ENCODE data around the gene TFAM.

TFAM gene

DNA sequence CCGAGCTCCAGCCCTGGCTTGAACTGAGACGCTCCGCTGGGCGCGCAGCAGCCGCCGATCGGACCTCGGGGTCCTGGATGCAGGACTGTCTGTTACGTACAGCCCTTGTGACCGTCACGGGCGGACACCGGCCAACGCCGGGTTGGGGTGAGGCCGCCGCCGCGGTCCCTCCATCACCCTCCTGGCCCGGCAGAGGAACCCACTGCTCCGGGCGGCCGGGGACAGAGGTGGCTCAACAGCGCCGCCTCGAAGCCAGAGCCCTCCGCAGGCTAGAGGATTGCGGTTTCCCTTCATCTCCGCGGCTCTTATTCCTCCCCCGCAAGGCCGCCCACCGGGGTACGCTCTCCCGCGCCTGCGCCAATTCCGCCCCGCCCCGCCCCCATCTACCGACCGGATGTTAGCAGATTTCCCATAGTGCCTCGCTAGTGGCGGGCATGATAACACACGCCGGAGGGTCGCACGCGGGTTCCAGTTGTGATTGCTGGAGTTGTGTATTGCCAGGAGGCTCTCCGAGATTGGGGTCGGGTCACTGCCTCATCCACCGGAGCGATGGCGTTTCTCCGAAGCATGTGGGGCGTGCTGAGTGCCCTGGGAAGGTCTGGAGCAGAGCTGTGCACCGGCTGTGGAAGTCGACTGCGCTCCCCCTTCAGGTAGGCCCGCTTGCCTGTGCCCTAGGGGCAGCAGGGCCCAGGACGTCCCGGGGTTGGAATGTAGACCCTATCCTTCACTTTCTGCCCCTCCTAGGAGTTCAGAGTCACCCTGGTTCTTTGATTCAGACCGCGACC lies at the start of gene TFAM:
TFAM (plus strand) TSS at position 412 of the 785 bp plus-strand sequence; CDS start at position 550, 138 bp downstream.
- DNase-seq (ENCODE audit: low read depth): peak; percentile 94

DNA sequence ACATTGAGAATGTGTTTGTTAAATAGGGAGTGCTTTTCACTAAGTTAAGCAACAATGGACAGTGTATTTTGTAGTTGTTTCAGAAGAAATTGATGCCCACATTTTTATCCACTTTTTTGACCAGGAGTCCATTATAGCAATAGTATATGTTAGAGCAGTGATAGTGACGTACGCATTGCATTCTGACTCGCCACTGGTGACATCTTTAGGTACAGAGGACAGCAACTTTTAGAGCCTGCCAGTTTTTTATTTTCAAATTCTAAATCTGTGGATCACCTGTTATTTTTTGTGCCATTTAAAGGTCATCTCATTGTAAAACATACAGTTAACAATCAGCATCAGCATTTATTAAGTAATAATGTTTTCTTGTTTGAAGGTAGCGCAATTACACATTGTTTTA lies 49.0 kb upstream of the TFAM start:
- DNase-seq (ENCODE audit: low read depth): no peak

DNA sequence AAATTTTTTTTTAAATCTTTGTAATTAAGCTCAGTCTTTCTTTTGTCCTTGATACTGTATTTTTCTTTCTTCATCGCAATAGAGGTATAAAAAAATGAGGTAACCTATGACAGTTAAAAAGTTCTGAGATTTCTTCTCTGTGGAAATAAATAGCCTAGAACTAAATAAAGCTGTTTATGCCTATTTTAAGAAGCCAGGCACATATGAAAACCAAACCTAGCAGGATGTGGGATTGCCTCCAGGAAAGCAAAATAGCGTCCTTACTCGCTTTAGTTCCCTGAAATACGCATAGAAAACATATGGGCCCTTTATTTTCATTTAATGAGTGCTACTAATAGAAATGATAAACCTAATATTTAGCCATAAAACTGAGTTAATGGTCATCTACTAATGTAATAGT lies 43.8 kb upstream of the TFAM start:
- DNase-seq (ENCODE audit: low read depth): no peak

DNA sequence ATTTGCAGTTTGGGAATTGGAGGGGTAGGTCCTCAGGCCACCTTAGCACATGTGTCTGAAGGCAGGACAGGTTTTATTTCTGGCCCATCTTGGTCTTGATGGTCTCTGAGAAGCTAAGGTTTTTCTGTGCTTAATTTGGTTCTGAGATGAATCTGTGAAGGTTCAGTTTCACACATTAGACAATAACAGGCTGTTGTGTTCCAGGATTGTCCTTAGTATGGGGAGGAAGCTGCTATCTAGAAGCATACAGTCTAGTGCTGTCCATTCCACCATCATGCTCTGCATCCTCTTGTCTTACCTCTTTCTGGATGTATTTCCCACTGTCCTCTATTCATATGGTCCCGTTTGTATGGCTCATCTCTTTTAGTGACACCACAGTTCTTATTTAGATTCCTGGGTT lies 43.3 kb upstream of the TFAM start:
- no peak for DNase-seq (ENCODE audit: low read depth)

DNA sequence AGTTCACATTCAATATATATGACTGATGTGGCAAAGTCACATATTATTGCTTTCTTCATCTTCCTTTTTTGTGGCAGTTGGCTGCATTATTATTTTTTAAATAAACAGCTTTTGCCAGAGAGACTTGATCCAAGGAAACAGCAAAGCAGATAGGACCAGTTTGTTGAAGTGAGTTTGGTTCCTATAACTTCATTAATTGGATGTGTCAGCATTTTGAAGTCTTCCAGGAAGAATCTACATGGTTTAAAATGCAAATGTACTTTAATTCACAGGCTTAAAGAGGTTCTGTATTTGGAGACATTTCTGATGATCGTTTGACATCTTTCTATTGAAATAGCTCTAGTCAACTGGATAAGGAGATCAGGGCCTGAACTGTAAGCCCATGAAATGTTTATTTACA lies 37.2 kb upstream of the TFAM start:
- no peak for DNase-seq (ENCODE audit: low read depth)

DNA sequence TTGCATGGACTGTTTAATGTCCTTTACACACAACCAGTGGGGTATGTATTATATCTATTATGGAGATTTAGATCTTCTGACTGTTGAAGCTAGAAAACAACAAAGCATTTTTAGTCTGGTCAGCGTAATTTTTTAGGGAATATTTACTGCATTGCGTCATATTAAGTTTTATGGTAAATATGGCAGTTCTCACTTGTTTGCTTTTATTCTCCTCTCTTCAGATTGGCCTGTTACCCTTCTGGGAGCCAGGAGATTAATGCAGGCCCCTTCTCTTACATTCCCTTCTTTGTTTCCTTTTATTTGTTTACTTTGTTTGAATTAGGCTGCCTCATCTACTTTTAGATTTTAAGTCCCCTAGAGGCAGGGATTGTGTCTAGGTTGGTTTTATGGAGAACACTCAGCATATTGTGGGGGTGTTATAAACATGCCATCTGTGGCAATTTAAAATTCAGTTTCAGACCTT lies 36.6 kb upstream of the TFAM start:
- DNase-seq (ENCODE audit: low read depth): no peak

DNA sequence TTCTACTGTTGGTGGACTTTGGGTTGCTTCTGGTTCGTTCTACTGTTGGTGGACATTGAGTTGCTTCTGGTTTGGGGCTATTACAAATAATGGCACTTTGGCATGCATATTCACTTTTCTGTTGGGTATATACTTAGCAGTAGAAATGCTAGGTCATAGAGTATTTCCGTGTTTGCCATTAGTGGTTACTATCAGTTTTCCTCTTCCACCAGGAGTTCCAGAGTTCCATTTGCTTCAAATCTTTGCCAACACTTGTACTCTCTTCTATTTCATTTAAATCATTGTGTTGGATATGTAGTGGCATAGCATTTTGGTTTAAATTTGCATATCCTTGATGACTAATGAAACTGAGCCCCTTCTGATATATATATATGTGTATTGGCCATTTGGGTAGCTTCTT lies 35.2 kb upstream of the TFAM start:
- no peak for DNase-seq (ENCODE audit: low read depth)

DNA sequence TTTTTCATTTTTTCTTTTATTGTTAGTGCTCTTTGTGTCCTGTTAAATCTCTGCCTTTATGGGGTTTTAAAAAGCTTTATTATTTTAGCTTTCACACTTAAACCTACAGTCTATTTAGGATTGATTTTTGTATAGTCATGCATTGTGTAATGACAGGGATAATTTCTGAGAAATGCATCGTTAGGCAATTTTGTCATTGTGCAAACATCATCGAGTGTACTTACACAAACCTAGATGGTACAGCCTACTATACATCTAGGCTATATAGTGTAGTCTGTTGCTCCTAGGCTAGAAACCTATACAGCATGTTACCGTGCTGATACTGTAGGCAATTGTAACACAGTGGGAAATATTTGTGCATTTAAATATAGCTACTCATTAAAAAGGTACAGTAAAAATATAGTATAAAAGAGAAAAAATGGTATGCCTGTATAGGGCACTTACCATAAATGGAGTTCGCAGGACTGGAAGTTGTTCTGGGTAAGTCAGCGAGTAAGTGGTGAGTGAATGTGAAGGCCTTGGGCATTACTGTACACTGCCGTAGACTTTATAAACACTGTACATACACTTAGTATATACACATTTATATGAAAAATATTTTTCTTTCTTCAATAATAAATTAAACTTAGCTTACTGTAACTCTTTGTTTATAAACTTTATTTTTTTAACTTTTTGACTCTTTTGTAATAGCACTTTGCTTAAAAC lies 34.4 kb upstream of the TFAM start:
- no peak for DNase-seq (ENCODE audit: low read depth)

DNA sequence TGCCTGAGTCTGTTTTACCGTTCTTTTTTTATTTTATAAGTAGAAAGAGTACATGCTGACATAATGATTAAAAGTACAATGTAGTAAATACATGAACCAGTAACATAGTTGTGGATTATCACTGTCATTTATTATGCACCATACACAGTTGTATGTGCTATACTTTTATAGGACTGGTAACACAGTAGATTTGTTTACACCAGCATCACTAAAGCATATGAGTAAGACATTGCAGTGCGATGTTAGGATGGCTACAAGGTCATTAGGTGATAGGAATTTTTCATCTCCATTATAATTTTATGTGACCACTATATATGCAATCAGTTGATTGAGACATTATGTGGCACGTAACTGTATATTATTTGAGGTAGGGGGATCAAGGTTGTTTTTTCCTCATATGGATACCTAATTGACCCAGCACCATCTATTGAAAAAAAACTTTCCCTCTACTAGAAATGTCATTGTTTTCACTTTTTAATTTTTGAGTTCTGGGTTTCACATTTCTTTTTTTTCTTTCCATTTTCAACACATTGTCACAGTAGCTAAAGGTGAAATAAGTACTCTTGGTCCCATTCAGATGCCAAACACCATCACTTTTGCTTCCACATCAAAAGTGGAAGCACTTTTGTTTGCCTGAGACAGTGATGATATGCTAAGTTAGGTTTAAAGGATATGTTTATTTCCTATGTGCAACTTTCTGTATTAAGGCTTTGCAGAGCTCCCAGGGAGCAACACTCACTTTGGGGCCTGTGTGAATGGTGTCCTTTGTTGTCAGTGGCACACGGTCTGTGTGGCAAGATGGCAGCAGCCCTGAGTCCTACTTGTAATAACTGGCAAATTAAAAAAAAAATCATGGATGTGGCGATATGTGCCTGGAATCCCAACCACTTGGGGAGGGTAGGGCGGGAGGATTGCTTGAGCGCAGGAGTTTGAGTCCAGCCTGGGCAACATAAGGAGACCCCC lies 33.3 kb upstream of the TFAM start:
- no peak for DNase-seq (ENCODE audit: low read depth)

DNA sequence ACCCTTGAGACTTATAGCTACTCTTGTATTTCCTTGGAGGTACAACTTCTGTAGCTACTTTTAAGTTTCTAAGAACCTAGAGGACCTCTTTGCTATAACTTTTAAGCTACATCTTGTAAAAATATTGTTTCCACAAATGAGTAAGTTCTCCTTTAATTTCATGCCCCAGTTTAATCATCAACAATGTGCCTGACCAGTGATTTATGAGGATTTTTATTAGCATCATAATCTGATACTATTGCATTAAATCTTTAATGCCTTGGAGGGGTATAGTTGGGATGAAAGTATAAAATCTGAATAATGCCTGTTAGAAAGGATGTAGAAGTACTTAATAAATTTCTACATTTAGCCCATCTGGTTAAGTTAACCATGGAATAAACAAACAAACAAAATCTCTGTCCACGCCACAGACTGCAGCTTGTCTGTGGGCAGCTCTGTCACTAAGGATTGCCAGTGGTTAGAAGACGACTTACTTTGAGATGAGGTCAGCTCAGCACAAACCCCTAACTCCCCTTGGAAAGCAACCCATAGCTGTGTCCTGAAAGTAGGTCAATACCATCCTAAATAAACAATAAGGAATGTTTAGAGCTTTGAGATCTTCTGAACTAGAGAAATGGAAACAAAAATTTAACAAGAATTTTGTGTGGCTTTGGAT lies 32.1 kb upstream of the TFAM start:
- DNase-seq (ENCODE audit: low read depth): no peak

DNA sequence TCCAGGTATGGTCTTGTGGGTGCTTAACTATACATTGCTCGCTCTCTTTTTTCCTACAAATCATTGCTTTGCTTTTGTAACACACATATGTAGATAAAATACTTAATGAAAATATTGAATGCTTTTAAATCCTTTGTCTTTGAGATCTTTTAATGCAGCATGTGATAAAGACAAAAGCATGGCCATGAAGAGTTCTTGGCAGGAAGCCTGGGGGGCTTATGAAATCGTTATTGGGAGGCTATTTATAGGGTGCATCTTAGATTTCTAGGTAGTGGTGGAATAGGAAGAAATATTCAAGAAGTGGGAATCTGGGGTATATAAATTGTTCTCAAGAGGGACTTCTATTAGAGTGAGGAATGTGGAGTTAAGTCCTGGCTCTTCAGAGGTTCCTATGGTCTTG lies 28.5 kb upstream of the TFAM start:
- DNase-seq (ENCODE audit: low read depth): no peak

DNA sequence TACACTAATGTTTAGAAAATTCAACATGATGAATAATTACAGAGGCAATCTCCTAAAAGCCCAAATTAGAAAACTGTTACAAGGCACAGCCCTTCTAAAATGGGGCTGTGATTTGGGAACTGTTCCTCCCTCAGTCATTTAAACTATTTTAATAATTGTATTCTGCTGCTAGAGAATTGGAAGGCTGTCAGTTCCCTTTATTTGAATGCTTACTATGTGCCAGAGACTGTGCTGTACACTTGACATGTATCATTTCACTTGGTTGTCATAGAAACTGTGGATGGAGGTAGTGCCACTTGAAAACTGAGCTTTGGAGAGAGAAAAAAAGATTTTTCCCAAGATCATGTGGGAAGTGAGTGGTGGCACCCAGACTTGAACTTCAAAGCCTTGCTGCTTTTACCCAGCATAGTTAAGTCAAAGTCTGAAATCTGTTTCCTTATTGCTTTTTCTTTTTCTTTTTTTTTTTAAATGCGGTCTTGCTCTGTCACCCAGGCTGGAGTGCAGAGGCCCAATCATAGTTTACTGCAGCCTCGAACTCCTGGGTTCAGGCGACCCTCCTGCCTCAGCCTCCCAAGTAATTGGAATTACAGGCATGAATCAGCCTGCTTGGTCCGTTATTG lies 26.8 kb upstream of the TFAM start:
- no peak for DNase-seq (ENCODE audit: low read depth)

DNA sequence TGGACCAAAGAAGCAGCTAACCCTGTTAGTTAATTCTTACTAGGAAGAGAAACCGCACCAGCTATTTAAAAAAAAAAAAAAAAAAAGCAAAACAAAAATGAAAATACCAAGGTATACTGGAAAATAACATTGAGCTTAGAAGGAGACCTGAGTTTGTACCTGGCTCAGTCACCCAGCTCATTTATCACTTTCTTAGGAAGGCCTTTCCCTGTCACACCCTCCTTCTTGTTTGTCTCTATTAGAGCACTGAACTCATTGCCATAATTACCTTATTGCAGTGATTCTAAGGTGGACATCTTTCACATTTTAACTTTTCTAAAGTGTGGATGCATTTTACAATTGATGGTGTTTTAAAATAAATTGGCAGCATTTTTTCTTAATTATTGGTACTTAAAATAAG lies 26.3 kb upstream of the TFAM start:
- no peak for DNase-seq (ENCODE audit: low read depth)

DNA sequence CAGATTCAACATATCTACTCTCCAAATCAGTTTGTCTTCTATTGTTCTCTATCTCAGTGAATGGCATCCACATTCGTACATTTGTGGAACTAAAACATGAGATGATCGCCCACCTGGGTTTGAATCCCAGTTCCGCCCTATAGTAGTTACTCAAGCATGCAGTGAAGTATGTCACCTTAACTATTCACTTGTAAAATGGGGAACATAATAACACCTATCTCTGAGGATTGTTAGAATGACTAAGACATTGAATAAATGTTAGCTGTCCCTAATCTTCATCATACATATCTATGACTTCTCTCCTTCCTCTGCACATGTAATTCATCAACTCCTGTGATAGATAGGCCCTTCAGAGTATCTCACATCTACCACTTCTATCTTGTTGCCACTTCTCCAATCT lies 25.7 kb upstream of the TFAM start:
- DNase-seq (ENCODE audit: low read depth): no peak

DNA sequence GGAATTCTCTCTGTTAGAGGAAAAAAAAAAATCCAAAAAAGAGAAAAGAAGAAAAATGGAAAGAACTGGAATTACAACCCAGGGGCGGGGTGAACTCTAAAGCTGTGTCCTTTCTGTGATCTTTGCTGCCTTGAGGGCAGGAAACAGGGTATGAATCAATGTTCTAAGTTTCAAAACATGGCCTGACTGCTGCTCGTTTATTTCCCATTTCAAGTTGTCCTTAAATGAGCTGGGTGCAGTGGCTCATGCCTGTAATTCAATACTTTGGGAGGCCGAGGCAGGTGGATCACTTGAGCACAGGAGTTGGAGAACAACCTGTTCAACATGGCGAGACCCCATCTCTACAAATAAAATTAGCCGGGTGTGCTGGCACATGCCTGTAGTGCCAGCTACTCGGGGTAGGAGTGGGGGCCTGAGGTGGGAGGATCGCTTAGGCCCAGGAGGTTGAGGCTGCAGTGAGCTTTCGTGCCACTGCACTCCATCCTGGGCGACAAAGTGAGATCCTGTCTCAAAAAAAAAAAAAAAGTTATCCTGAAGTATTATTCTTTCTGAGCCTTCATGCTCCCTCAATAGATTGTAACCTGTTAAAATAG lies 24.7 kb upstream of the TFAM start:
- no peak for DNase-seq (ENCODE audit: low read depth)

DNA sequence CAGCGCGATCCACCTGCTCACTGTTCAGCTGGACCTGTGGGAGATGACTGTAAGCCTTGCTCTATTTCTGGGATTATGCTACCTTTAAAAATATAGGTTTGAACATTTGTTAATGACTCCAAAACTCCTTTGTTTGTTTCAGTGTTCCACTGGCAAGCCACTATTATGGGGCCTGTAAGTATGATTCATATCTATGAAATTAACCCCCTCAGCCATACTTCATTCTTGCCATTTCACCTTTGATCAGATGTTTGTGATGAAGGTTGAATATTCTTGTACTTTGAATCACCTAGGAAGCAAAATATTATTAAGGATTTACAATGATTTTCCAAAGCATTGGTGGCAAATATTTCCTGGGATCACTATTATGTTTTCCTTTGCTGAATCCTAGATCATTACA lies 23.9 kb upstream of the TFAM start:
- no peak for DNase-seq (ENCODE audit: low read depth)

DNA sequence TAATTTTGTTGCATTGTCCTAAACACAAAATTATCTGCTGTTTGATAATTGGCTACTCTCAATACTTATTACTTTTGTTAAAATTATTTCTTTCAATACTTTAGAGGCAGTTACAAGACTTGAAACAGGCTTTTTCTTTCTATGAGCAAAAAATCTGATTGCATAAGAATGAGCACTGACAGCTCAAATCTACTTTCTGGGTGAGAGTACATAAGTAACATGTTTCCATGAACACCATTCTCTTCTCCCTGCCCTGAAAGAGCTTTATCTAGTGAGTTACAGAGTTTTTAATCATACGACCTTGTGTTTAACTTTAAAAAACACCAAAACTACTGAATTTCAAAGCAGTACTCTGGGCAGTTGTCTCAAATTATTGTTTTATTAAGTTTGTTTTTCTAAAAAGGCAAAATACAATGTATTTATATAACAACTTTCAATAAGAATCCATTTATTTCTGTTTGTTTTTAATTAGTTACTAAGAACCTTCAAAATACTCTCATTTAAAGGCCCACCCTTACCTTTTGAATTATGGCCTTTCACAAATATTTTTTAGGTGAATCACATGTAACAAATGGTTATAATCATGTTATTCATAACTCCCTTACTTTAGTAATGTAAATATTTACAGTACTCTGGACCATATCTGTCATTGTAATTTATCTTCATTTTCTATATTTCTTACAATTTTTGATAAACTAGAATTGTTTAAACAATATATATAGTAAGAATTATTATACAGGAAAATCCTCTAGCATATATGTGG lies 23.0 kb upstream of the TFAM start:
- DNase-seq (ENCODE audit: low read depth): no peak

DNA sequence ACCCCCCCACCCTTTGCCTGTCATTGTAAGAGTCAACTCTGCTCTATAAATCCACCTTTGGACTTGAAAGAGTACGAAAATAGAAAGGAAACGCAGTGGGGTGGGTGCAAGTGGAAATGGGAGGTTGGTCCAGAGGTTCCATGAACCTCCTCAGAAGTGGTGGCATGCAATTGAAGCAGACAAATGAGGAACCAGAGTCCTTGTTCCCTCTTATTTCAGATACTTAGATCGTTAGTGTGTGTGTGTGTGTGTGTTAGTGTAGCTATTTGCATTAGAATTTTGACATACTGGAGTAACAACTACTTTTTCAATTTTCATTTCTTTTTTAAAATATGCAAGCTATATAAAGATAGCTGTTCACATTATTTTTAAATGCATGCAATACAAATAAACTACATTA lies 18.1 kb upstream of the TFAM start:
- no peak for DNase-seq (ENCODE audit: low read depth)

DNA sequence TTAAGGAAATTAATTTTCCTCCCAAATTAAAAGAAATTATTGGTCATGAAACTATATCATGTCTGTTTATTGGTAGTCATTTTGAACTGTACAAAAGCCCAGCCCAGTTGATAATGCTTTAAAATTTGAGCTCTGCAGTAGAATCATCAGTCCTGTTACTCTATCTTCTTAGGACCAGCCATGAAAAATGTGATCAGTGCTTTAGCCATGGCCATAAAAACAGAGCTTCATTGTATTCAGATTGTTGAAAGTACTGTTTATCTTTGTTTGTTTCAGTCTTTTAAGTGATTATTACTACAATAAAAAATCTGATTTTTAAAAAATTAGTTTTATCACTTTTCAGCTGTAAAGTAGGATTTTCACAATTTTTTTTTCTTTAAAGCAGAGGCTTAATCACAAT lies 13.7 kb upstream of the TFAM start:
- no peak for DNase-seq (ENCODE audit: low read depth)
